Measurements from ENCODE around the gene PDXK.

PDXK gene

GRCh38 chr21:43701936-43702784, 16.8 kb upstream of the PDXK start:
- Histone ChIP-seq H3K4me1 (ENCODE audit: insufficient read depth, low read length, severe bottlenecking) (peaks cover 9% of the 10 kb centered on the region), H3F3A (ENCODE audit: insufficient read depth, low read length) (no peaks in the 10 kb centered on the region), H3K9me3 (ENCODE audit: low read length) (no peaks in the 10 kb centered on the region), H2AFZ (ENCODE audit: low read length) (no peak overlapping the region), H3K4me3 (ENCODE audit: low read depth, low read length, poor library complexity, severe bottlenecking) (no peak overlapping the region), H3K4me2 (ENCODE audit: low read length) (no peak overlapping the region), H3K27me3 (ENCODE audit: insufficient read depth, low read length) (peaks cover 5% of the 10 kb centered on the region; the same call in 1 of the 2 replicates), H4K20me1 (ENCODE audit: insufficient read depth, low read length) (no peaks in the 10 kb centered on the region), H3K79me2 (ENCODE audit: insufficient read depth, low read length) (no peaks in the 10 kb centered on the region), H3K9ac (ENCODE audit: low read length) (no peak overlapping the region), H3K27ac (ENCODE audit: low read depth, low read length, poor library complexity, severe bottlenecking) (no peak overlapping the region), H3K9me2 (ENCODE audit: low read depth, low read length) (no peaks in the 10 kb centered on the region), H3K36me3 (ENCODE audit: insufficient read depth, low read length) (peaks cover 9% of the 10 kb centered on the region; the same call in 1 of the 2 replicates)
- TF ChIP-seq, protein P1, sequence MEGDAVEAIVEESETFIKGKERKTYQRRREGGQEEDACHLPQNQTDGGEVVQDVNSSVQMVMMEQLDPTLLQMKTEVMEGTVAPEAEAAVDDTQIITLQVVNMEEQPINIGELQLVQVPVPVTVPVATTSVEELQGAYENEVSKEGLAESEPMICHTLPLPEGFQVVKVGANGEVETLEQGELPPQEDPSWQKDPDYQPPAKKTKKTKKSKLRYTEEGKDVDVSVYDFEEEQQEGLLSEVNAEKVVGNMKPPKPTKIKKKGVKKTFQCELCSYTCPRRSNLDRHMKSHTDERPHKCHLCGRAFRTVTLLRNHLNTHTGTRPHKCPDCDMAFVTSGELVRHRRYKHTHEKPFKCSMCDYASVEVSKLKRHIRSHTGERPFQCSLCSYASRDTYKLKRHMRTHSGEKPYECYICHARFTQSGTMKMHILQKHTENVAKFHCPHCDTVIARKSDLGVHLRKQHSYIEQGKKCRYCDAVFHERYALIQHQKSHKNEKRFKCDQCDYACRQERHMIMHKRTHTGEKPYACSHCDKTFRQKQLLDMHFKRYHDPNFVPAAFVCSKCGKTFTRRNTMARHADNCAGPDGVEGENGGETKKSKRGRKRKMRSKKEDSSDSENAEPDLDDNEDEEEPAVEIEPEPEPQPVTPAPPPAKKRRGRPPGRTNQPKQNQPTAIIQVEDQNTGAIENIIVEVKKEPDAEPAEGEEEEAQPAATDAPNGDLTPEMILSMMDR (IDR thresholded peaks at IDR 0.05; ENCODE audit: low read length): no peak
- no peak for TF ChIP-seq EZH2 (IDR thresholded peaks at IDR 0.05; ENCODE audit: borderline replicate concordance, low read length)

DNA sequence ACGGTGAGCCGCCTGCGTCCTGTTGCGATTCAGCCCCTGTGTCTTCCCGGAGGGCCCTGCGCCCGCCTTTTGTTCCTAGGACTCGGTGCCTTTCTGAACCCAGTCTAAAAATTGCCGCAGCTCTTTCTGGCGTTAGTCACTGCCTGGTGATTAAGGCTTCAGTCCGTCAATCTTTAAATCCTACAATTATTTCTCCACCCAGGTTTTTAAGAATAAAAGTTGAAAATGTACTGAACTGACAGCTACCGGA, 16.2 kb upstream of the PDXK start:
- Histone ChIP-seq H3K9me2 (ENCODE audit: low read depth, low read length) (no peaks in the 10 kb centered on the region), H3K9ac (ENCODE audit: low read length) (no peak overlapping the region), H3K79me2 (ENCODE audit: insufficient read depth, low read length) (no peaks in the 10 kb centered on the region), H3K27ac (ENCODE audit: low read depth, low read length, poor library complexity, severe bottlenecking) (no peak overlapping the region), H3K4me2 (ENCODE audit: low read length) (peak overlapping the region; percentile 16; the same call in 1 of the 2 replicates), H4K20me1 (ENCODE audit: insufficient read depth, low read length) (no peaks in the 10 kb centered on the region), H3K4me3 (ENCODE audit: low read depth, low read length, poor library complexity, severe bottlenecking) (no peak overlapping the region), H3F3A (ENCODE audit: insufficient read depth, low read length) (no peaks in the 10 kb centered on the region), H3K9me3 (ENCODE audit: low read length) (no peaks in the 10 kb centered on the region), H2AFZ (ENCODE audit: low read length) (no peak overlapping the region), H3K4me1 (ENCODE audit: insufficient read depth, low read length, severe bottlenecking) (peaks cover 9% of the 10 kb centered on the region), H3K36me3 (ENCODE audit: insufficient read depth, low read length) (peaks cover 7% of the 10 kb centered on the region; the same call in 1 of the 2 replicates), H3K27me3 (ENCODE audit: insufficient read depth, low read length) (peaks cover 5% of the 10 kb centered on the region; the same call in 1 of the 2 replicates)
- TF ChIP-seq EZH2 (IDR thresholded peaks at IDR 0.05; ENCODE audit: borderline replicate concordance, low read length): no peak
- TF ChIP-seq, protein P1 (IDR thresholded peaks at IDR 0.05; ENCODE audit: low read length): no peak

DNA sequence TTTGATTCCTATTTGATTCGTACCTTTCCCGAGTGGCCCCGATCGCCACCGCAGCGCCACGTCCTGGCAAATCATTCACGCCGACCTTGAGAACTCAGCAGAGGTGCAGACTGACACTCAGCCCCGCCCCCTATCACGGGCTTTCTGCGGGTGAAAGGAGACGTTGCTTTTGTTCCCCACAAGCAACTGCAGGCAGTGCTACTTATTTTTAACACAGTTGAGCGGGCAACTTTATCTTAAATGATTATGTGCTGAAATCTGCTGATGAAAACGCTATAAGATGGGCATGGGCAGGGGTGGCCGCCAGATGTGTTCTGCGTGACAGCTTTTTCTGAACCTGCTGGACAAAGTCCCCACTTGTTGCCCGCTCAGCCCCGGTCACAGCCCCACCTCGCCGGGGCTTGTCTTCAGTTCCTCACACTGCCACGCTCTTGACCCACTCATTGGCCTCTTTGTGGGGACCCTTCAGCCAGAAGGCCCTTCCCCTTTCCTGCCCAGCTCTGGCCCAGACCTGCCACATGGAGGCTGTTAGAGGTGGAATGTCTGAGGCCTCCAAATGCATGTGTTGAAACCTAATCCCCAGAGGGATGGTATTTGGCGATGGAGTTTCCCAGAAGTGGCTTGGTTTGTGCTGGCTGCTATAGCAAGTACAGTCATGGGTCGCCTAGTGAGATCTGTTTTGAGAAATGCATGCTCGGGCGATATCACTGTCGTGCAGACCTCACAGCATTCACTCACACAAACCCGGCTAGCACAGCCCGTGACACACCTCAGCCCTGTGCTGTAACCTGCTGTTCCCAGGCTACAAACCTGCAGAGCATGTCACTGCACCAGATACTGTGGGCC, 15.7 kb upstream of the PDXK start:
- Histone ChIP-seq H3K9me3 (ENCODE audit: low read length) (no peaks in the 10 kb centered on the region), H3K9ac (ENCODE audit: low read length) (no peak overlapping the region), H3K4me2 (ENCODE audit: low read length) (peak overlapping the region; percentile 16; the same call in 1 of the 2 replicates), H3F3A (ENCODE audit: insufficient read depth, low read length) (no peaks in the 10 kb centered on the region), H3K79me2 (ENCODE audit: insufficient read depth, low read length) (no peaks in the 10 kb centered on the region), H3K36me3 (ENCODE audit: insufficient read depth, low read length) (peaks cover 6% of the 10 kb centered on the region; the same call in 1 of the 2 replicates), H3K4me1 (ENCODE audit: insufficient read depth, low read length, severe bottlenecking) (peaks cover 9% of the 10 kb centered on the region), H3K27ac (ENCODE audit: low read depth, low read length, poor library complexity, severe bottlenecking) (no peak overlapping the region), H2AFZ (ENCODE audit: low read length) (no peak overlapping the region), H3K9me2 (ENCODE audit: low read depth, low read length) (no peaks in the 10 kb centered on the region), H3K27me3 (ENCODE audit: insufficient read depth, low read length) (peaks cover 5% of the 10 kb centered on the region; the same call in 1 of the 2 replicates), H3K4me3 (ENCODE audit: low read depth, low read length, poor library complexity, severe bottlenecking) (no peak overlapping the region), H4K20me1 (ENCODE audit: insufficient read depth, low read length) (no peaks in the 10 kb centered on the region)
- TF ChIP-seq, protein P1 (IDR thresholded peaks at IDR 0.05; ENCODE audit: low read length): no peak
- no peak for TF ChIP-seq EZH2 (IDR thresholded peaks at IDR 0.05; ENCODE audit: borderline replicate concordance, low read length)
